Mesothelial cell of epicardium (in vitro differentiated cells): ENCODE results near the gene MAML2. TPM values are rescaled to one million over a fixed set of nuclear protein-coding genes. Genes with fewer than 3 reads are reported as not detected.

Source experiments
- DNase-seq, 2 experiments: peaks; one replicate each; pipeline ENCODE4 v3.0.0; 2021; ENCODE audit warnings: low spot score in 2 of 2; ENCODE audit not compliant: unreplicated experiment in 2 of 2
- H3K27ac Mint-ChIP-seq: 2 replicates; pipeline ENCODE4 v1.8.0; 2021; ENCODE audit warnings: mixed read lengths
- H3K27me3 Mint-ChIP-seq: 2 replicates; pipeline ENCODE4 v1.8.0; 2021; ENCODE audit warnings: low read depth, mixed read lengths
- H3K36me3 Mint-ChIP-seq: 2 replicates; pipeline ENCODE4 v1.8.0; 2021; ENCODE audit warnings: mixed read lengths
- H3K4me1 Mint-ChIP-seq: 2 replicates; pipeline ENCODE4 v1.8.0; 2021; ENCODE audit warnings: mixed read lengths
- H3K4me3 Mint-ChIP-seq: 2 replicates; pipeline ENCODE4 v1.8.0; 2021; ENCODE audit warnings: mild to moderate bottlenecking, moderate library complexity, mixed read lengths
- H3K9me3 Mint-ChIP-seq: 2 replicates; pipeline ENCODE4 v1.8.0; 2021; ENCODE audit warnings: mixed read lengths
- CTCF ChIP-seq: fragments of 200-600 bp; sonication (generic); IDR thresholded peaks from one replicate; pipeline ENCODE4 v1.5.0; 2021; ENCODE audit warnings: antibody characterized with exemption; ENCODE audit not compliant: unreplicated experiment
- total RNA-seq: library from RNA; stranded (reverse); gene quantifications from 3 replicates; pipeline ENCODE4 v1.2.1, GENCODE V29; 2021

Gene MAML2
- total RNA-seq, 1 donor from 2014 or later: 38.3 TPM

DNA sequence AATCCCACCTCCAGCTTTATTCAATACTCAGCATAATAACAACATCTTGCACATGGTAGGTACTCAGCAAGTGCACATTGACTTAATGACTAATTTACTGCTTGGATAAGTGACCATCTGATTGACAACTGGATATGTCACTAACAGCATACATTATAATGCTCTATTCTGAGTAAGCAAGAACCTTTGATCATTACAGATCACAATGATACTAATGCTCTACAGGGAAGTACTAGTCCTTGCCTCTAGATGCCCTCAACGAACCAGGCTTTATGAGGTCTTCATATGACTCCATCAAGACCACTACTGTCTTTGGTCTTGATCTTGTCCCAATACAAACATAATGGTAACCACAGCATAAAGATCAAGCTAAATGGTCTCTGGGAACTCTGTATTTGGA lies 251.5 kb downstream of the MAML2 start:
- H3K4me3 Mint-ChIP-seq: no peak overlapping the region
- H3K4me1 Mint-ChIP-seq: peaks cover 67% of the 10 kb centered on the region
- TF ChIP-seq CTCF: no peak
- peaks cover 10% of the 10 kb centered on the region for H3K36me3 Mint-ChIP-seq
- H3K27ac Mint-ChIP-seq: no peak overlapping the region
- no peaks in the 10 kb centered on the region for H3K27me3 Mint-ChIP-seq
- no peak for DNase-seq
- H3K9me3 Mint-ChIP-seq: no peaks in the 10 kb centered on the region

GRCh38 chr11:96090711-96091110 lies 252.3 kb downstream of the MAML2 start:
- Mint-ChIP-seq H3K27me3 (no peaks in the 10 kb centered on the region), H3K36me3 (peaks cover 10% of the 10 kb centered on the region), H3K27ac (no peak overlapping the region), H3K4me1 (peaks cover 60% of the 10 kb centered on the region), H3K9me3 (no peaks in the 10 kb centered on the region), H3K4me3 (no peak overlapping the region)
- DNase-seq: no peak
- TF ChIP-seq CTCF: no peak

DNA sequence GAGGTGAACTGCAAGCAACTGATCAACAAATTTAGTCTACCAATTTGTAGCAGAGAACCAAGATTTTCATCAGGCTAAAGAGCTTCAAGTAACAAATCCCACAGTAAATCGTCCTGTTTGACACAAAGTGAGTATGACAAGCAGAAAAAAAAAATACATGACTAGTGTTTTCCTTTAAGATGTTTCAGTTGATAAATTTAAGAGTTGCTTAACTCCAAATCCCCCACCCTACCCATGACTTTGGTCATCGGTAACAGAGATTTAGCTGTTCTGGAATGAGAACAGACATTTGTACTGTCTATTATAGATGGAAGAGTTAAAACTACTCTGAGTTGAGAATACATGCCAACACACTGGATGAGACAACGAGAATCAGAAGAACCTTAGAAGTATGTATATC lies 254.1 kb downstream of the MAML2 start:
- Mint-ChIP-seq H3K36me3 (peaks cover 10% of the 10 kb centered on the region), H3K4me1 (peaks cover 50% of the 10 kb centered on the region), H3K27ac (no peak overlapping the region), H3K9me3 (no peaks in the 10 kb centered on the region), H3K27me3 (no peaks in the 10 kb centered on the region), H3K4me3 (no peak overlapping the region)
- DNase-seq: no peak
- no peak for TF ChIP-seq CTCF

DNA sequence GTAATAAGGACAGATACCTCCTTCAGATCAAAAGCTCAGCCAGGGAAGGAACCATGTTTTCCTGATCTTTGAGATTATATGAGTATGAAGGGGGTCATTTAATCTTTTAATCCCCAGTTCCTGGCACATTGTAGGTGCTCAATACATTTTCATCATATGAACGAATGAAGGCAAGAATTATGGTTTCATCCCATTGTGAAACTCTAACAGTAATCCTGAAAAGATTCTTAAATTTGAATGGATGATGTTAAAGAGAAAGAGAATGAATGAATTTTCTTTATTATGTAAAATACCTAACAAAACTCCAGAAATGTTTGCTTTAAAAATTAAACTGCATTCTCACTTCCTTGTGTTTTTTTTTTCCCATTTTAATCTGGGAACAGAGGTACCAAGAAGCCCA lies 256.9 kb downstream of the MAML2 start:
- TF ChIP-seq CTCF: no peak
- DNase-seq: no peak
- Mint-ChIP-seq H3K9me3 (no peaks in the 10 kb centered on the region), H3K27me3 (no peaks in the 10 kb centered on the region), H3K4me3 (no peak overlapping the region), H3K4me1 (peaks cover 36% of the 10 kb centered on the region), H3K27ac (no peak overlapping the region), H3K36me3 (no peaks in the 10 kb centered on the region)

DNA sequence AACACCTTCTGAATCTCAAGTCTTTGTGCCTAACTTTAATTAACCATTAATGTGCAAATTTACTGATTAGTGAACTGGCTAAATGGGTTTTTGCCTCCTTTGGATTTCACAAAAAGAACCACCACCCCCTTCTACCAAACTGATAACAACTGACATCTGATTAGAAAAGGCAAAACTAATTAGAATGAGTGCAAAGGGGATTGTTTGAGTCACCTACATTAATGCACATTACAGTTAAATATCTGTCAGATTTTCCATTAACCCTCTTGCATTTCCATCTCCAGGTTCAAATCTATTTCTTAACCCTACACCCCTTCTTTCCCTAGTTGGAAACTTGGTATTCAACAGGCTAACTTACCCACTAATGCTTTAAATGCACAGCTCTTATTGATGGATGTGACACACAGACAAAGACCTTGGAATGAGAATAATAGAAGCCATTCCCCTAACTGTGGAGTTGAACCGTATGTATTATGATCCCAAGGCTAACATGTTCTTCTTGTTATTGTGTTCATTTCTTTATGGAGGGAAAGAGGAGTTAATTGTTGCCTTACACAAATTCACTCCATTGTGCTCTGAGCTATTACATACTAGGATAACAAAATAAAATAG lies 257.6 kb downstream of the MAML2 start:
- Mint-ChIP-seq H3K4me3 (no peak overlapping the region), H3K9me3 (no peaks in the 10 kb centered on the region), H3K27me3 (no peaks in the 10 kb centered on the region), H3K36me3 (no peaks in the 10 kb centered on the region), H3K4me1 (peaks cover 34% of the 10 kb centered on the region), H3K27ac (no peak overlapping the region)
- TF ChIP-seq CTCF: no peak
- DNase-seq: no peak
